ENCODE results near the gene RELB.

DNA sequence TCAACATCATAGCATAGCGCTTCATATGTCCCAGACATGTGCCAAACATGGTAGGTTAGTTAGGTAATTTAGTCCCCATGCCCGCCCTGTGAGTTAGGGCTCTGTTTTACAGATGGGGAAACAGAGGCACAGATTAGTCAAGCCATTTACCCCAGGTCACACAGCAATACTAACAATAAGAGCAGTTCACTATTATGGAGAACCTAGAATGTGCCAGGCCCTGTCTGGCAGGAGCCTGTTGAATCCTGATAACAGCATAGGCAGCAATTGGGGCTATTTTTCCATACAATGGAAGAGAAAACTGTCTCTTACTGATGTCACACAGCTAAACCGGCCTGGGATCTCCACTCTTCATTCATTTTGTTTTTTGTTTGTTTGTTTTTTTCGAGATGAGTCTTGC, 85.2 kb downstream of the RELB start:
- TF ChIP-seq POLR2A (IDR thresholded peaks at IDR 0.05) (no peak), CTCF (IDR thresholded peaks at IDR 0.05) (no peak)

All from prostate gland (tissue), 2 donors.